Loucy (cell line): ENCODE measurements around the gene IGFBP2.

Source experiments
- EZH2phosphoT487 ChIP-seq: fragments of 200-600 bp; IDR thresholded peaks from 2 replicates; pipeline ENCODE4 v1.6.1; 2018; ENCODE audit warnings: antibody characterized with exemption, mild to moderate bottlenecking, moderate library complexity, borderline replicate concordance
- TF ChIP-seq, protein P1 (sequence below): fragments of 200-600 bp; sonication (generic); conservative IDR thresholded peaks from 2 replicates; pipeline ENCODE4 v1.5.1; 2014; ENCODE audit warnings: mild to moderate bottlenecking, antibody characterized with exemption, low read length

DNA sequence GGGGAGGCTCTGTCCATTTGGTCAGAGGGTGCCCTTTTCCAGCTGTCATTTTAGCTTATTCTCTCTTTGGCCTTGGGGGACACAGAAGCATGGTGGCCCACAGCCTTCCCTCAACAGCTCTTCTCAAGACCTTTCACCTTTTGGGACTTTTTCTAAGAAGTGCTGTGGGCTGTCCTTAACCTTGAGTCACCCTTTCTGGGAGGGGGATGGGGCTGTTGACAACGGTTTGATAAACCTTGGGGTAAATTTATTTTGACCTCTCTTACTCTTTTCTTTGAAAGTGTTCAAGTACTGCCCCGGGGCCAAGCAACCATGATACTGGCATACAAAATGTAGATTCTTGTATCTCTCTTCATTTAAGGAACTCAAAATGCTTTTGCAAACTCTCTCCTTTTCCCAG, 48.5 kb downstream of the IGFBP2 start:
- TF ChIP-seq, protein P1, sequence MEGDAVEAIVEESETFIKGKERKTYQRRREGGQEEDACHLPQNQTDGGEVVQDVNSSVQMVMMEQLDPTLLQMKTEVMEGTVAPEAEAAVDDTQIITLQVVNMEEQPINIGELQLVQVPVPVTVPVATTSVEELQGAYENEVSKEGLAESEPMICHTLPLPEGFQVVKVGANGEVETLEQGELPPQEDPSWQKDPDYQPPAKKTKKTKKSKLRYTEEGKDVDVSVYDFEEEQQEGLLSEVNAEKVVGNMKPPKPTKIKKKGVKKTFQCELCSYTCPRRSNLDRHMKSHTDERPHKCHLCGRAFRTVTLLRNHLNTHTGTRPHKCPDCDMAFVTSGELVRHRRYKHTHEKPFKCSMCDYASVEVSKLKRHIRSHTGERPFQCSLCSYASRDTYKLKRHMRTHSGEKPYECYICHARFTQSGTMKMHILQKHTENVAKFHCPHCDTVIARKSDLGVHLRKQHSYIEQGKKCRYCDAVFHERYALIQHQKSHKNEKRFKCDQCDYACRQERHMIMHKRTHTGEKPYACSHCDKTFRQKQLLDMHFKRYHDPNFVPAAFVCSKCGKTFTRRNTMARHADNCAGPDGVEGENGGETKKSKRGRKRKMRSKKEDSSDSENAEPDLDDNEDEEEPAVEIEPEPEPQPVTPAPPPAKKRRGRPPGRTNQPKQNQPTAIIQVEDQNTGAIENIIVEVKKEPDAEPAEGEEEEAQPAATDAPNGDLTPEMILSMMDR, result no peak
- TF ChIP-seq EZH2phosphoT487, result no peak
